Hepatocyte (in vitro differentiated cells): ENCODE results near the gene SH3RF1. TPM values are rescaled to one million over a fixed set of nuclear protein-coding genes. Genes with fewer than 3 reads are reported as not detected.

Source experiments
- DNase-seq: peaks from one replicate; pipeline ENCODE4 v3.0.0-alpha.2; 2016; ENCODE audit warnings: low spot score
- H2AFZ ChIP-seq: fragments of 200-600 bp; sonication (generic); 2 replicates; pipeline ENCODE4 v1.6.0; 2016; ENCODE audit warnings: antibody characterized with exemption, mild to moderate bottlenecking
- H3K27ac ChIP-seq: fragments of 200-600 bp; sonication (generic); 2 replicates; pipeline ENCODE4 v1.5.1; 2016; ENCODE audit warnings: mild to moderate bottlenecking
- H3K27me3 ChIP-seq: fragments of 200-600 bp; sonication (generic); 2 replicates; pipeline ENCODE4 v1.6.1; 2016
- H3K36me3 ChIP-seq: fragments of 200-600 bp; sonication (generic); replicated peaks from 2 replicates; pipeline ENCODE4 v1.5.1; 2016; ENCODE audit warnings: low read depth; ENCODE audit not compliant: insufficient read depth
- H3K4me1 ChIP-seq: fragments of 200-600 bp; sonication (generic); 2 replicates; pipeline ENCODE4 v1.5.1; 2016; ENCODE audit warnings: mild to moderate bottlenecking, moderate library complexity; ENCODE audit not compliant: insufficient read depth
- H3K4me2 ChIP-seq: fragments of 200-600 bp; sonication (generic); 2 replicates; pipeline ENCODE4 v1.6.0; 2016
- H3K4me3 ChIP-seq: fragments of 200-600 bp; sonication (generic); 2 replicates; pipeline ENCODE4 v1.5.1; 2016; ENCODE audit warnings: mild to moderate bottlenecking
- H3K79me2 ChIP-seq: fragments of 200-600 bp; sonication (generic); 2 replicates; pipeline ENCODE4 v1.6.0; 2017; ENCODE audit warnings: mild to moderate bottlenecking
- H3K9me2 ChIP-seq: fragments of 200-600 bp; sonication (generic); replicated peaks from 2 replicates; pipeline ENCODE4 v1.6.0; 2017; ENCODE audit warnings: mild to moderate bottlenecking; ENCODE audit not compliant: insufficient read depth
- H3K9me3 ChIP-seq: fragments of 200-600 bp; sonication (generic); 2 replicates; pipeline ENCODE4 v1.5.1; 2016; ENCODE audit warnings: low read depth, mild to moderate bottlenecking
- H4K20me1 ChIP-seq: fragments of 200-600 bp; sonication (generic); 2 replicates; pipeline ENCODE4 v1.6.0; 2016; ENCODE audit warnings: mild to moderate bottlenecking; ENCODE audit not compliant: insufficient read depth, poor library complexity, severe bottlenecking
- EZH2 ChIP-seq: fragments of 200-600 bp; sonication (generic); IDR thresholded peaks from 2 replicates; pipeline ENCODE4 v1.6.1; 2016; ENCODE audit warnings: antibody characterized with exemption, mild to moderate bottlenecking, borderline replicate concordance
- EZH2phosphoT487 ChIP-seq: fragments of 200-600 bp; sonication (generic); IDR thresholded peaks from one replicate; pipeline ENCODE4 v1.6.1; 2018; ENCODE audit warnings: antibody characterized with exemption, mild to moderate bottlenecking, low read depth, moderate library complexity; ENCODE audit not compliant: unreplicated experiment, severe bottlenecking
- WGBS: methylation state at CpG from one replicate; pipeline ENCODE4 v1.1.6; 2016; ENCODE audit warnings: low lambda C conversion rate; ENCODE audit errors: missing lambda C conversion rate; 5-methylcytosine and 5-hydroxymethylcytosine counted together
- polyA plus RNA-seq: library from polyadenylated mRNA; unstranded; fragments of >200 nt; fragmentation: Nextera tagmentation; extraction: Ambion mirVana; gene quantifications from 2 replicates; pipeline ENCODE4 v1.2.1, GENCODE V29; 2016
- total RNA-seq: library from RNA; depleted of rRNA; stranded (reverse); fragments of >200 nt; gene quantifications from 2 replicates; pipeline ENCODE4 v1.2.3, GENCODE V29; 2014
- TF ChIP-seq, protein P1 (sequence below): fragments of 200-600 bp; sonication (generic); IDR thresholded peaks from 2 replicates; pipeline ENCODE4 v1.5.1; 2016; ENCODE audit warnings: antibody characterized with exemption, mild to moderate bottlenecking; ENCODE audit not compliant: poor library complexity

The SH3RF1 gene
- total and polyA plus RNA-seq, 2 experiments from 2014 or later = 15.5 to 16.4 TPM

DNA sequence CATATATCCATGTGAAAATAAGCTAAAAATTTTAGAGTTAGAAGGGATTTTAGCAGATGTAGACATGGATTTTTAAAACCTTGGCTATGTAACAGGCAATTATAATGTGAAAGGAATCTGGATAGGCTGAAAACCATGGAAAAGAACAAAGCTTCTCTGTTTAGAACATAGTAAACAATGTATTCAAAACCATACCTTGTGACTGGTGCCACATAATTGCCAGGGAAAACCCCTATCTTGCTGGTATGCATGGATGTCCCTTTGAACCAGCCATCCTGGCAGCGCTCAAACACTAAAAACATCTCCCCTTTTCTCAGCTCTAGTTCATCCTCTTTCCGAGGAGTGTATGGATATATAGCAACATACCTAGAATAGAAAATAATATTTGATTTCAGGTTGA lies 150.1 kb downstream of the SH3RF1 start:
- no peaks in the 10 kb centered on the region for H3K9me3 ChIP-seq
- no peaks in the 10 kb centered on the region for H3K36me3 ChIP-seq
- no peaks in the 10 kb centered on the region for H4K20me1 ChIP-seq
- no peak overlapping the region for H2AFZ ChIP-seq
- no peak overlapping the region for H3K4me3 ChIP-seq
- H3K79me2 ChIP-seq = peaks cover 4% of the 10 kb centered on the region
- WGBS = 94% methylated on average over 2 of the region's 2 CpGs
- no peaks in the 10 kb centered on the region for H3K27me3 ChIP-seq
- TF ChIP-seq, protein P1, sequence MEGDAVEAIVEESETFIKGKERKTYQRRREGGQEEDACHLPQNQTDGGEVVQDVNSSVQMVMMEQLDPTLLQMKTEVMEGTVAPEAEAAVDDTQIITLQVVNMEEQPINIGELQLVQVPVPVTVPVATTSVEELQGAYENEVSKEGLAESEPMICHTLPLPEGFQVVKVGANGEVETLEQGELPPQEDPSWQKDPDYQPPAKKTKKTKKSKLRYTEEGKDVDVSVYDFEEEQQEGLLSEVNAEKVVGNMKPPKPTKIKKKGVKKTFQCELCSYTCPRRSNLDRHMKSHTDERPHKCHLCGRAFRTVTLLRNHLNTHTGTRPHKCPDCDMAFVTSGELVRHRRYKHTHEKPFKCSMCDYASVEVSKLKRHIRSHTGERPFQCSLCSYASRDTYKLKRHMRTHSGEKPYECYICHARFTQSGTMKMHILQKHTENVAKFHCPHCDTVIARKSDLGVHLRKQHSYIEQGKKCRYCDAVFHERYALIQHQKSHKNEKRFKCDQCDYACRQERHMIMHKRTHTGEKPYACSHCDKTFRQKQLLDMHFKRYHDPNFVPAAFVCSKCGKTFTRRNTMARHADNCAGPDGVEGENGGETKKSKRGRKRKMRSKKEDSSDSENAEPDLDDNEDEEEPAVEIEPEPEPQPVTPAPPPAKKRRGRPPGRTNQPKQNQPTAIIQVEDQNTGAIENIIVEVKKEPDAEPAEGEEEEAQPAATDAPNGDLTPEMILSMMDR = no peak
- TF ChIP-seq EZH2 = no peak
- TF ChIP-seq EZH2phosphoT487 = no peak
- H3K9me2 ChIP-seq = no peaks in the 10 kb centered on the region
- H3K4me2 ChIP-seq = no peak overlapping the region
- H3K4me1 ChIP-seq = peaks cover 4% of the 10 kb centered on the region
- DNase-seq = no peak
- no peak overlapping the region for H3K27ac ChIP-seq

DNA sequence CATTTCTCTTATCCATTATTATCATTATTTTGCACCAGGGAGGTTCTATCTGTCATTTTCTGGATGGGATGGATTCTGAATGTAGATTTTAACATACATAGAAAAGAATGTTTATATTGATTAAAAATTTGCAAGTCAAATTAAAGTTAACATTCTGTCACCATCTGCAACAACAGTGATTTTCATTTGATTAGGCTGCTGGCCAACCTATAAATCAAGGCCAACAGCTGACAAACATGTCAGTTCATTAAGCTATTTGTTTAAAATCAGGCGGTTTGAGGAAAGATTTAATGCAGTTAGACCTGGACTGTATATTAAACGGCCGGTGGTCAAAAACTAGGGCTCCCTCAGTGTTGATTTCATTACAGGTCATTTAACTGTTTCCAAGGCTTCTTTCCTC lies 151.2 kb downstream of the SH3RF1 start:
- TF ChIP-seq EZH2 (no peak), EZH2phosphoT487 (no peak)
- TF ChIP-seq, protein P1 = no peak
- no peak overlapping the region for H2AFZ ChIP-seq

DNA sequence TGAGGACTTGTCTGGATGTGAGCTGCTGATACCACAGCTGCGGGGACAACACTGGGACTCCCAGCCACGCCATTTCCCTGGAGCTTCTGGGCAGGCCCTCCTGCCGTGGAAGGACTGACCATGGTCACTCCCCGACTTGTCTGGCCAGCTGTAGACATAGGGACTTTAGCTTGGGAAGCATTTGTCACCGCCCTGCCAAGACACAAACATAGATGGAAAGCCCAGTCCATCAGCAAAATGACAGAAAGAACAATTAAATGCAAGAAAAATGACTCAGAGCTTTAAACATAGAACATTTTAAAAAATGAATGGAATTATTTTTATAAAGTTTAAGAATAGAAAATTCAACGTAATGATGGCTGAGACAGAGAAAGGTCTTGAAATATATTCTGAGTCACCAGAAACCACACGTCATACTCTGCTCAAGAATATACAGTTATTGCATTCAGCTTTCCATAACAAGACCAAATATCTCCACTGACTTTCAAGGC lies 153.1 kb downstream of the SH3RF1 start:
- TF ChIP-seq EZH2 (no peak), EZH2phosphoT487 (no peak)
- TF ChIP-seq, protein P1 = no peak
- Histone ChIP-seq H3K36me3 (no peaks in the 10 kb centered on the region), H3K27ac (no peak overlapping the region), H3K4me1 (peaks cover 10% of the 10 kb centered on the region), H4K20me1 (no peaks in the 10 kb centered on the region), H3K9me3 (no peaks in the 10 kb centered on the region), H3K79me2 (peaks cover 10% of the 10 kb centered on the region), H3K4me2 (no peak overlapping the region), H2AFZ (no peak overlapping the region), H3K9me2 (no peaks in the 10 kb centered on the region), H3K27me3 (no peaks in the 10 kb centered on the region), H3K4me3 (no peak overlapping the region)
- 98% methylated on average over 7 of the region's 7 CpGs for WGBS
- DNase-seq = no peak

More for the DNA sequence above, 151.2 kb downstream of the SH3RF1 start:
- WGBS = 84% methylated on average over 3 of the region's 3 CpGs
- Histone ChIP-seq H3K4me2 (no peak overlapping the region), H3K27ac (no peak overlapping the region), H3K9me2 (no peaks in the 10 kb centered on the region), H3K4me1 (peaks cover 10% of the 10 kb centered on the region), H3K27me3 (no peaks in the 10 kb centered on the region), H3K4me3 (no peak overlapping the region), H3K9me3 (no peaks in the 10 kb centered on the region), H3K36me3 (no peaks in the 10 kb centered on the region), H4K20me1 (no peaks in the 10 kb centered on the region), H3K79me2 (peaks cover 4% of the 10 kb centered on the region)
- no peak for DNase-seq
